ENCODE results near the gene RMDN3. TPM values are rescaled to one million over a fixed set of nuclear protein-coding genes. Genes with fewer than 3 reads are reported as not detected.

RMDN3 gene
- total and polyA plus RNA-seq, 2 of the 13 experiments (the other 11 are each of a cell fraction or from before 2014, with no cell fraction given): 16.8 to 19.5 TPM

DNA sequence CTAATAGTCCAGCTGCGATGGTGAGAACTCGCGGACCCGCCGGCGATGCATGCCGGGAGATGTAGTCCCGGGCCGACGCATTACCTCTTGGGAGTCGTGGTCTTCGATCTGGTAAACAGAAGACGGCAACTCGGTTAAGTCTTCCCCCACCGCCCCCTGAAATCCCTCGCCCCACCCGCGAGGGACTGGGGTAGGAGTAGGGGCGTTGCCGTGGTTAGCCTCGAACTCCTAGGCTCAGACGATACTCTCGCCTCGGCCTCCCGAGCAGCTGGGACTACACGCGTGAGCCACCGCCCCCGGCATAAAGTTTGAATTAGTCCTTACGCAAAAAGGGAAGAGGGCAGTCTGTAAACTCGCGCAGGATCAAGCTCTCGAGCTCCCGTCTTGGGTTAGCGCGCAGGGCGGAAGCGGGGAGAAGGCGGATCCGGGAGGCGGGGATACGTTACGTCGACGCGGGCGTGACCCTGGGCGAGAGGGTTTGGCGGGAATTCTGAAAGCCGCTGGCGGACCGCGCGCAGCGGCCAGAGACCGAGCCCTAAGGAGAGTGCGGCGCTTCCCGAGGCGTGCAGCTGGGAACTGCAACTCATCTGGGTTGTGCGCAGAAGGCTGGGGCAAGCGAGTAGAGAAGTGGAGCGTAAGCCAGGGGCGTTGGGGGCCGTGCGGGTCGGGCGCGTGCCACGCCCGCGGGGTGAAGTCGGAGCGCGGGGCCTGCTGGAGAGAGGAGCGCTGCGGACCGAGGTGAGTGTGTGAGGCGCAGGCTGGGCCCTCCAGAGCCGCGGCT, 60.2 kb downstream of the RMDN3 start, which contains the start of gene RAD51 (continued):
- TF ChIP-seq, protein P1, sequence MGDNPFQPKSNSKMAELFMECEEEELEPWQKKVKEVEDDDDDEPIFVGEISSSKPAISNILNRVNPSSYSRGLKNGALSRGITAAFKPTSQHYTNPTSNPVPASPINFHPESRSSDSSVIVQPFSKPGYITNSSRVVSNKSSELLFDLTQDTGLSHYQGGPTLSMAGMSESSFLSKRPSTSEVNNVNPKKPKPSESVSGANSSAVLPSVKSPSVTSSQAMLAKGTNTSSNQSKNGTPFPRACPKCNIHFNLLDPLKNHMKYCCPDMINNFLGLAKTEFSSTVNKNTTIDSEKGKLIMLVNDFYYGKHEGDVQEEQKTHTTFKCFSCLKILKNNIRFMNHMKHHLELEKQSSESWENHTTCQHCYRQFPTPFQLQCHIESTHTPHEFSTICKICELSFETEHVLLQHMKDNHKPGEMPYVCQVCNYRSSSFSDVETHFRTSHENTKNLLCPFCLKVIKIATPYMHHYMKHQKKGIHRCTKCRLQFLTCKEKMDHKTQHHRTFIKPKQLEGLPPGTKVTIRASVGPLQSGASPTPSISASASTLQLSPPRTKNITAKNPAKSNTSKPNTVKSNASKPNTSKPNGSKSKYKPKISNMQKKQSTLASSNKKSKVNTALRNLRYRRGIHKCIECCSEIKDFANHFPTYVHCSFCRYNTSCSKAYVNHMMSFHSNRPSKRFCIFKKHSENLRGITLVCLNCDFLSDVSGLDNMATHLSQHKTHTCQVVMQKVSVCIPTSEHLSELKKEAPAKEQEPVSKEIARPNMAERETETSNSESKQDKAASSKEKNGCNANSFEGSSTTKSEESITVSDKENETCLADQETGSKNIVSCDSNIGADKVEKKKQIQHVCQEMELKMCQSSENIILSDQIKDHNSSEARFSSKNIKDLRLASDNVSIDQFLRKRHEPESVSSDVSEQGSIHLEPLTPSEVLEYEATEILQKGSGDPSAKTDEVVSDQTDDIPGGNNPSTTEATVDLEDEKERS (CRISPR knock-in tag; IDR thresholded peaks at IDR 0.05): no peak
- no peak for TF ChIP-seq ZNF792 (CRISPR knock-in tag; IDR thresholded peaks at IDR 0.05)
- TF ChIP-seq, protein P2, sequence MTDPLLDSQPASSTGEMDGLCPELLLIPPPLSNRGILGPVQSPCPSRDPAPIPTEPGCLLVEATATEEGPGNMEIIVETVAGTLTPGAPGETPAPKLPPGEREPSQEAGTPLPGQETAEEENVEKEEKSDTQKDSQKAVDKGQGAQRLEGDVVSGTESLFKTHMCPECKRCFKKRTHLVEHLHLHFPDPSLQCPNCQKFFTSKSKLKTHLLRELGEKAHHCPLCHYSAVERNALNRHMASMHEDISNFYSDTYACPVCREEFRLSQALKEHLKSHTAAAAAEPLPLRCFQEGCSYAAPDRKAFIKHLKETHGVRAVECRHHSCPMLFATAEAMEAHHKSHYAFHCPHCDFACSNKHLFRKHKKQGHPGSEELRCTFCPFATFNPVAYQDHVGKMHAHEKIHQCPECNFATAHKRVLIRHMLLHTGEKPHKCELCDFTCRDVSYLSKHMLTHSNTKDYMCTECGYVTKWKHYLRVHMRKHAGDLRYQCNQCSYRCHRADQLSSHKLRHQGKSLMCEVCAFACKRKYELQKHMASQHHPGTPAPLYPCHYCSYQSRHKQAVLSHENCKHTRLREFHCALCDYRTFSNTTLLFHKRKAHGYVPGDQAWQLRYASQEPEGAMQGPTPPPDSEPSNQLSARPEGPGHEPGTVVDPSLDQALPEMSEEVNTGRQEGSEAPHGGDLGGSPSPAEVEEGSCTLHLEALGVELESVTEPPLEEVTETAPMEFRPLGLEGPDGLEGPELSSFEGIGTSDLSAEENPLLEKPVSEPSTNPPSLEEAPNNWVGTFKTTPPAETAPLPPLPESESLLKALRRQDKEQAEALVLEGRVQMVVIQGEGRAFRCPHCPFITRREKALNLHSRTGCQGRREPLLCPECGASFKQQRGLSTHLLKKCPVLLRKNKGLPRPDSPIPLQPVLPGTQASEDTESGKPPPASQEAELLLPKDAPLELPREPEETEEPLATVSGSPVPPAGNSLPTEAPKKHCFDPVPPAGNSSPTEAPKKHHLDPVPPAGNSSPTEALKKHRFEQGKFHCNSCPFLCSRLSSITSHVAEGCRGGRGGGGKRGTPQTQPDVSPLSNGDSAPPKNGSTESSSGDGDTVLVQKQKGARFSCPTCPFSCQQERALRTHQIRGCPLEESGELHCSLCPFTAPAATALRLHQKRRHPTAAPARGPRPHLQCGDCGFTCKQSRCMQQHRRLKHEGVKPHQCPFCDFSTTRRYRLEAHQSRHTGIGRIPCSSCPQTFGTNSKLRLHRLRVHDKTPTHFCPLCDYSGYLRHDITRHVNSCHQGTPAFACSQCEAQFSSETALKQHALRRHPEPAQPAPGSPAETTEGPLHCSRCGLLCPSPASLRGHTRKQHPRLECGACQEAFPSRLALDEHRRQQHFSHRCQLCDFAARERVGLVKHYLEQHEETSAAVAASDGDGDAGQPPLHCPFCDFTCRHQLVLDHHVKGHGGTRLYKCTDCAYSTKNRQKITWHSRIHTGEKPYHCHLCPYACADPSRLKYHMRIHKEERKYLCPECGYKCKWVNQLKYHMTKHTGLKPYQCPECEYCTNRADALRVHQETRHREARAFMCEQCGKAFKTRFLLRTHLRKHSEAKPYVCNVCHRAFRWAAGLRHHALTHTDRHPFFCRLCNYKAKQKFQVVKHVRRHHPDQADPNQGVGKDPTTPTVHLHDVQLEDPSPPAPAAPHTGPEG (CRISPR knock-in tag; IDR thresholded peaks at IDR 0.05): 0 out of 2 replicates have a peak, but pooled peaks have one; percentile 19
- no peak for TF ChIP-seq ZSCAN21 (CRISPR knock-in tag; IDR thresholded peaks at IDR 0.05; ENCODE audit: borderline replicate concordance)
- peak; percentile 86 for TF ChIP-seq ZFYVE20 (CRISPR knock-in tag; IDR thresholded peaks at IDR 0.05; ENCODE audit: borderline replicate concordance, low read depth)
- TF ChIP-seq MYNN (CRISPR knock-in tag; IDR thresholded peaks at IDR 0.05; ENCODE audit: low read depth): no peak; the same call in 1 of the 2 replicates
- TF ChIP-seq ZBTB42 (CRISPR knock-in tag; IDR thresholded peaks at IDR 0.05): no peak; the same call in 1 of the 2 replicates
- TF ChIP-seq NR2F6 (IDR thresholded peaks at IDR 0.05): no peak
- peak; percentile 24; the same call in 1 of the 2 replicates for TF ChIP-seq NR2F6 (CRISPR knock-in tag; IDR thresholded peaks at IDR 0.05)
- TF ChIP-seq, protein P3, sequence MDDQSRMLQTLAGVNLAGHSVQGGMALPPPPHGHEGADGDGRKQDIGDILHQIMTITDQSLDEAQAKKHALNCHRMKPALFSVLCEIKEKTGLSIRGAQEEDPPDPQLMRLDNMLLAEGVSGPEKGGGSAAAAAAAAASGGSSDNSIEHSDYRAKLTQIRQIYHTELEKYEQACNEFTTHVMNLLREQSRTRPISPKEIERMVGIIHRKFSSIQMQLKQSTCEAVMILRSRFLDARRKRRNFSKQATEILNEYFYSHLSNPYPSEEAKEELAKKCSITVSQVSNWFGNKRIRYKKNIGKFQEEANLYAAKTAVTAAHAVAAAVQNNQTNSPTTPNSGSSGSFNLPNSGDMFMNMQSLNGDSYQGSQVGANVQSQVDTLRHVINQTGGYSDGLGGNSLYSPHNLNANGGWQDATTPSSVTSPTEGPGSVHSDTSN (CRISPR knock-in tag; IDR thresholded peaks at IDR 0.05; ENCODE audit: borderline replicate concordance): no peak
- peak; percentile 85; the same call in 1 of the 2 replicates for TF ChIP-seq ZNF333 (CRISPR knock-in tag; IDR thresholded peaks at IDR 0.05; ENCODE audit: borderline replicate concordance)
- TF ChIP-seq ATM (IDR thresholded peaks at IDR 0.05; ENCODE audit: borderline replicate concordance): no peak
- TF ChIP-seq, protein P4, sequence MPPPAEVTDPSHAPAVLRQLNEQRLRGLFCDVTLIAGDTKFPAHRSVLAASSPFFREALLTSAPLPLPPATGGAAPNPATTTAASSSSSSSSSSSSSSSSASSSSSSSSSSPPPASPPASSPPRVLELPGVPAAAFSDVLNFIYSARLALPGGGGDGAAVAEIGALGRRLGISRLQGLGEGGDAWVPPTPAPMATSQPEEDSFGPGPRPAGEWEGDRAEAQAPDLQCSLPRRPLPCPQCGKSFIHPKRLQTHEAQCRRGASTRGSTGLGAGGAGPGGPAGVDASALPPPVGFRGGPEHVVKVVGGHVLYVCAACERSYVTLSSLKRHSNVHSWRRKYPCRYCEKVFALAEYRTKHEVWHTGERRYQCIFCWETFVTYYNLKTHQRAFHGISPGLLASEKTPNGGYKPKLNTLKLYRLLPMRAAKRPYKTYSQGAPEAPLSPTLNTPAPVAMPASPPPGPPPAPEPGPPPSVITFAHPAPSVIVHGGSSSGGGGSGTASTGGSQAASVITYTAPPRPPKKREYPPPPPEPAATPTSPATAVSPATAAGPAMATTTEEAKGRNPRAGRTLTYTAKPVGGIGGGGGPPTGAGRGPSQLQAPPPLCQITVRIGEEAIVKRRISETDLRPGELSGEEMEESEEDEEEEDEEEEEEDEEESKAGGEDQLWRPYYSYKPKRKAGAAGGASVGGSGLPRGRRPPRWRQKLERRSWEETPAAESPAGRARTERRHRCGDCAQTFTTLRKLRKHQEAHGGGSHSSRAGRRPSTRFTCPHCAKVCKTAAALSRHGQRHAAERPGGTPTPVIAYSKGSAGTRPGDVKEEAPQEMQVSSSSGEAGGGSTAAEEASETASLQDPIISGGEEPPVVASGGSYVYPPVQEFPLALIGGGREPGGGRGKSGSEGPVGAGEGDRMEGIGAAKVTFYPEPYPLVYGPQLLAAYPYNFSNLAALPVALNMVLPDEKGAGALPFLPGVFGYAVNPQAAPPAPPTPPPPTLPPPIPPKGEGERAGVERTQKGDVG (CRISPR knock-in tag; IDR thresholded peaks at IDR 0.05; ENCODE audit: borderline replicate concordance): no peak

All from HepG2 (cell line).